ENCODE measurements around the gene RAPGEFL1. TPM values are rescaled to one million over a fixed set of nuclear protein-coding genes. Genes with fewer than 3 reads are reported as not detected.

RAPGEFL1 gene
- total and polyA plus RNA-seq, 2 donors (not counting 1 experiment from before 2014, with no cell fraction given): 3.0 to 5.6 TPM

- Histone ChIP-seq H2AFZ (ENCODE audit: insufficient read depth, low read depth, low read length, poor library complexity, severe bottlenecking) (no peak overlapping the region), H3K79me2 (ENCODE audit: control insufficient read depth, insufficient read depth, low read length) (peaks cover 94% of the 10 kb centered on the region), H3K9me3 (ENCODE audit: control extremely low read depth in 1 of 3, control insufficient read depth in 2 of 3, insufficient read depth in 1 of 3, low read length in 2 of 3) (no peaks in the 10 kb centered on the region), H3K4me3 (ENCODE audit: control extremely low read depth in 1 of 5, extremely low read depth in 1 of 5, insufficient read depth in 1 of 5, low read depth in 2 of 5, low read length in 4 of 5) (no peak overlapping the region), H3K36me3 (replicated peaks in 1 of 2; ENCODE audit: control extremely low read depth in 1 of 2, control insufficient read depth in 1 of 2, extremely low read depth in 1 of 2, insufficient read depth in 2 of 2, low read length in 1 of 2) (peaks cover 7 to 57% of the 10 kb centered on the region in 2 experiments), H3K27ac (ENCODE audit: low read length in 2 of 2) (no peak overlapping the region), H4K20me1 (ENCODE audit: control insufficient read depth, insufficient read depth, low read length, poor library complexity, severe bottlenecking) (peaks cover 56% of the 10 kb centered on the region), H3K27me3 (replicated peaks in 1 of 4; ENCODE audit: control extremely low read depth in 1 of 4, control insufficient read depth in 3 of 4, insufficient read depth in 4 of 4, low read length in 3 of 4) (no peaks in the 10 kb centered on the region), H3K4me2 (replicated peaks; ENCODE audit: low read depth, low read length, poor library complexity, severe bottlenecking) (no peak overlapping the region), H3K4me1 (ENCODE audit: control insufficient read depth in 2 of 2, insufficient read depth in 2 of 2, low read length in 2 of 2) (peaks cover 0 to 7% of the 10 kb centered on the region in 2 donors), H3K9ac (ENCODE audit: low read length) (no peak overlapping the region)
- H3K4me1 Mint-ChIP-seq: peaks cover 46% of the 10 kb centered on the region
- 94% methylated on average over 4 of the region's 4 CpGs for WGBS (ENCODE audit: insufficient coverage)
- no peak overlapping the region for H3K4me3 Mint-ChIP-seq
- ATAC-seq (ENCODE audit: low read depth) (no peak), DNase-seq (no peak)
- intact Hi-C loops (cut with micrococcal nuclease): no loop called here
- no peaks in the 10 kb centered on the region for H3K27me3 Mint-ChIP-seq
- ChIA-PET POLR2A (no interaction called here), CTCF (interaction anchor here (1.0 kb wide), 1 partner anchor 64 kb away, joined by 3 read pairs; no protein-coding TSS in a partner anchor)
- no peaks in the 10 kb centered on the region for H3K9me3 Mint-ChIP-seq (ENCODE audit: insufficient read depth)
- no peak overlapping the region for H3K27ac Mint-ChIP-seq
- no peak for TF ChIP-seq EZH2 (IDR thresholded peaks at IDR 0.05; ENCODE audit: borderline replicate concordance, insufficient read depth, low read depth, low read length, poor library complexity, severe bottlenecking)
- no peak for TF ChIP-seq CTCF (IDR thresholded peaks at IDR 0.05)
Observed at GRCh38 chr17:40150276-40150675, 27.0 kb upstream of the RAPGEFL1 start.

DNA sequence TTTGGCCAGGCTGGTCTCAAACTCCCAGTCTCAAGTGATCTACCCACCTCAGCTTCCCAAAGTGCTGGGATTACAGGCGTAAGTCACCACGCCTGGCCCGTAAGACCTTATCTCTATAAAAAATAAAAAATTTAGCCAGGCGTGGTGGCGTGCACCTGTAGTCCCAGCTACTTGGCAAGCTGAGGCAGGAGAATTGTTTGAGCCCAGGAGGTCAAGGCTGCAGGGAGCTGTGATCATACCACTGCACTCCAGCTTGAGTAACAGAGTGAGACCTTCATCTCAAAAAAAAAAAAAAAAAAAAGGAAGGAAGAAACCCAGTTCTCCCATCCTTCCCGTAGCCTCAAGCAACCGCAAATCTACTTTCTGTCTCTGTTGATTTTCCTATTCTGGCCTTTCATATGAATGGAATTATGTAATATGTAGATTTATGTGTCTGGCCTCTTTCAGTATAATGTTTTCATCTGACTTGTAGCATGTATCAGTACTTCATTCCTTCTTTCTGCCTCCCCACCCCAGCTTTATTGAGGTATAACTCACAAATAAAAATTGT, 25.8 kb upstream of the RAPGEFL1 start:
- Mint-ChIP-seq H3K27ac (no peak overlapping the region), H3K4me1 (peaks cover 40% of the 10 kb centered on the region), H3K4me3 (no peak overlapping the region), H3K9me3 (ENCODE audit: insufficient read depth) (no peaks in the 10 kb centered on the region), H3K27me3 (no peaks in the 10 kb centered on the region)
- intact Hi-C loops (cut with micrococcal nuclease): no loop called here
- 83% methylated on average over 5 of the region's 7 CpGs for WGBS (ENCODE audit: insufficient coverage)
- Histone ChIP-seq H4K20me1 (ENCODE audit: control insufficient read depth, insufficient read depth, low read length, poor library complexity, severe bottlenecking) (peaks cover 67% of the 10 kb centered on the region), H3K9me3 (ENCODE audit: control extremely low read depth in 1 of 3, control insufficient read depth in 2 of 3, insufficient read depth in 1 of 3, low read length in 2 of 3) (no peaks in the 10 kb centered on the region), H3K36me3 (replicated peaks in 1 of 2; ENCODE audit: control extremely low read depth in 1 of 2, control insufficient read depth in 1 of 2, extremely low read depth in 1 of 2, insufficient read depth in 2 of 2, low read length in 1 of 2) (peaks cover 7 to 63% of the 10 kb centered on the region in 2 experiments), H3K79me2 (ENCODE audit: control insufficient read depth, insufficient read depth, low read length) (peaks cover 94% of the 10 kb centered on the region), H2AFZ (ENCODE audit: insufficient read depth, low read depth, low read length, poor library complexity, severe bottlenecking) (no peak overlapping the region), H3K27ac (ENCODE audit: low read length in 2 of 2) (peak overlapping the region in 1 of 2 donors; percentile 43), H3K27me3 (replicated peaks in 1 of 4; ENCODE audit: control extremely low read depth in 1 of 4, control insufficient read depth in 3 of 4, insufficient read depth in 4 of 4, low read length in 3 of 4) (no peaks in the 10 kb centered on the region), H3K9ac (ENCODE audit: low read length) (no peak overlapping the region), H3K4me3 (ENCODE audit: control extremely low read depth in 1 of 5, extremely low read depth in 1 of 5, insufficient read depth in 1 of 5, low read depth in 2 of 5, low read length in 4 of 5) (no peak overlapping the region), H3K4me2 (replicated peaks; ENCODE audit: low read depth, low read length, poor library complexity, severe bottlenecking) (no peak overlapping the region), H3K4me1 (ENCODE audit: control insufficient read depth in 2 of 2, insufficient read depth in 2 of 2, low read length in 2 of 2) (peaks cover 0 to 7% of the 10 kb centered on the region in 2 donors)
- ATAC-seq (ENCODE audit: low read depth): no peak
- no peak for DNase-seq
- ChIA-PET POLR2A (no interaction called here), CTCF (interaction anchor here (1.0 to 2.9 kb wide), 3 partner anchors 17 to 65 kb away, joined by 3 to 12 read pairs (median 5); no protein-coding TSS in a partner anchor)
- TF ChIP-seq EZH2 (IDR thresholded peaks at IDR 0.05; ENCODE audit: borderline replicate concordance, insufficient read depth, low read depth, low read length, poor library complexity, severe bottlenecking): no peak
- no peak for TF ChIP-seq CTCF (IDR thresholded peaks at IDR 0.05)
